ENCODE results near the gene KHK.

The KHK gene

DNA sequence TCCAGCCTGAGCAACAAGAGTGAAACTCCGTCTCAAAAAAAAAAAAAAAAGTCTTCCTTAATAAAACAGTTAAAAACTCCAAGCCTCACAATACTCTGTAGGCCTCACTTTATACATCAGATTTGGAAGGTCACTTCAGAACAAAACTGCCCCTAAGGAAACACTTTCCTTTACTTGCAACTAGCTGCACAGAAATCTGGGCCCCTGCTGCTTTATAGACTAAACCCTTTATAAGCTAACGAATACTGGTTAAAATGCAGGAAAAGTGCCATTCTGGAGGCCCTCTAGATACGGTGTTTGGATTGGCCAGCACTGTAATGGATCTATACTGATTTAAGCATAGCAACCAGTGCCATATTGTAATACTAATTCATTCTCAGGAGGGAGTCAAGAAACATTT is 38.5 kb downstream of the KHK start:
- no peak overlapping the region for H3K4me3 Mint-ChIP-seq
- H3K27me3 Mint-ChIP-seq (ENCODE audit: low read depth, poor library complexity) = peaks cover 45% of the 10 kb centered on the region

DNA sequence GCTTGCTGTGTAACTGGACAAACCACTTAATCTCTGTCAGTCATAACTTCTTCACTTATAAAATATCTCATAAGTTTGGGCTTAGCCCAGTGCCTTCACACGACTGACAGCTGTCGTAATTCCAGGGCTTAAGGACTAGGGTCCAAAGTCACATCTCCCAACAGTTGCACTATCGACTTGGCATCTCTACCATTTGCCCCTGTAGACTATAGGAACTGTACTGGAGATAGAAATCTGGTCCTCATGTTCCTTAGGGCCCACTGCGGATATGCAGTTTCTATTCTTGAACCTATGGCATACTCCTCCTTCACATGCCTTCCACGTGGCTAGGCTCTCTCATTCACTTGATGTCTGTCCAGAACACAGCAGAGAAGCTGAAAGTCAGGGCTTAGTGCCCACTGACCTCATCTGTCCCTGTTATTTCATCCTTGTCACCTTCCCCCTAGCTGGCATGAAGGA is 39.7 kb downstream of the KHK start:
- Mint-ChIP-seq H3K36me3 (ENCODE audit: low read depth) (peaks cover 7% of the 10 kb centered on the region), H3K9me3 (no peaks in the 10 kb centered on the region), H3K27ac (no peak overlapping the region), H3K4me1 (peaks cover 22% of the 10 kb centered on the region), H3K4me3 (no peak overlapping the region), H3K27me3 (ENCODE audit: low read depth, poor library complexity) (peaks cover 33% of the 10 kb centered on the region)
- no peak for TF ChIP-seq CTCF (IDR thresholded peaks at IDR 0.05)
- no peak for DNase-seq

More for the DNA sequence above, 38.5 kb downstream of the KHK start:
- Mint-ChIP-seq H3K4me1 (peaks cover 22% of the 10 kb centered on the region), H3K36me3 (ENCODE audit: low read depth) (no peaks in the 10 kb centered on the region), H3K9me3 (peaks cover 5% of the 10 kb centered on the region), H3K27ac (no peak overlapping the region)
- TF ChIP-seq CTCF (IDR thresholded peaks at IDR 0.05) = no peak
- DNase-seq = no peak

DNA sequence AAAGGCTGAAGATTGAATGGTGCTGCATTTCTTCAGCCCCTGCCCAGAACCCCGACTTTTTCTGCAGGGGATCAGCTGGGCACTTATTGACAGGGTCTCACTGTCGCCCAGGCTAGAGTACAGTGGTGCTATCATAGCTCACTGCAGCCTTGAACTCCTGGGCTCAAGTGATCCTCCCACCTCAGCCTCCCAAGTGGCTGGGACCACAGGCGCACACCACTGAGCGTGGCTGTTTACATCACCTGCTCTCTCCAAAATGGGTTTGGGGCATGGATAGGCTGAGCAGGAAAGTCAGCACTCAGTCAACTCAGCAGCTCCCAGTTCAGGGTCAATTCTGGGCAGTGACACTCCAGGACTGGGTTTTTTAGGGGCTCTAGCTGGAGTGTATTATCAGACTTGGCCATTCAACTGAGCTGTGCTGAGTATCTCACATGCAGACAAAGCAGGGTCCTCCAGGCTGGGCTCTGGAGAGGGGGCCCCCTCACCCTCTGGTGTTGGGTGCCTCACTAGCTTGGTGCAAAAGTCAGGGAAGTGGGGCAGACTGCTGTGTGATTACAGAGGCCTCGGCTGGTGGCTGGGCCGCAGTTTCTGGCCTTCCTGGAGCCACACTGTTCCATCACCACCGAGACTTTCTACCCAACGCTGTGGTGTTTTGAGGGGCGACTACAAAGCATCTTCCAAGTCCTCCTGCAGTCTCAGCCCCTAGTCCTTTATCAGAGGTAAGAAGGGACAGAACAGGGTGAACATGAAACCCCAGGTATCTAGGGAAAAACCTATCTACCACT is 41.5 kb downstream of the KHK start:
- Mint-ChIP-seq H3K9me3 (no peaks in the 10 kb centered on the region), H3K4me1 (peaks cover 13% of the 10 kb centered on the region), H3K27ac (no peak overlapping the region), H3K36me3 (ENCODE audit: low read depth) (peaks cover 12% of the 10 kb centered on the region), H3K27me3 (ENCODE audit: low read depth, poor library complexity) (peaks cover 15% of the 10 kb centered on the region), H3K4me3 (no peak overlapping the region)
- no peak for TF ChIP-seq CTCF (IDR thresholded peaks at IDR 0.05)
- DNase-seq = no peak

DNA sequence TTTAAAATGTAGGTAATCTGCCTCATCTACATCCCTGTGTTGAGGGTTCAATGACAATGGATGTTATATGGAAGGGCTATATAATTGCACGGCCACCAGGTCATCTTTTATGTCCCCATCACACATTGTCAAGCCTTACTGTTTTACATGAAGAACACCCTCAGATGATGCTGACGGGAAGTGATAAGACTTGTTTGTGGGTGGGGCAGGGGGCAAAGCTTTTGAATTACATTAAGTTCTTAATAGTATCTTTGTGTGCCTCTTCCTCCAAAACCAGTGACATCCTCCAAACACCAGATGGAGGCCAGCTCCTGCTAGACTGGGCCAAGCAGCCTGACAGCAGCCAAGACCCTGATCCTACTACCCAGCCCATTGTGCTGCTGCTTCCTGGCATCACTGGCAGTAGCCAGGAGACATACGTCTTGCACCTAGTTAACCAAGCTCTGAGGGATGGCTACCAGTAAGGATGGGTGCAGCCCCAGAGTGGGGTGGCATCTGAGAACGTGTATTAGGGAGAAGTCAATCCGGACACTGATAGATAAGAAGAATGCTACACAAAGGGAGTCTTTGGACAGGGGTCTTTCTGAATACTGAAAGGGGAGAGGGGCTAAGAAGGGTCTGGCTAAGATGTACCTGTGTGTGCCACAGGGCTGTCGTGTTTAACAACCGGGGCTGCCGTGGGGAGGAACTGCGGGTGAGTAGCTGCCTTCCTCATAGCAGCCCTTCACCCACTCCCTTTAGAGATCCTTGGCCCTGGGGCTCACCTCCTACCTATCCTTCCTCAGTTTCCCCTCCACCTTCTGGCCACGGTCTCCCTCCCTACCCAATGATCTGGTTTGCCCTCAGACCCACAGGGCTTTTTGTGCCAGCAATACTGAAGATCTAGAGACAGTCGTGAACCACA is 42.3 kb downstream of the KHK start:
- DNase-seq = no peak
- no peak overlapping the region for H3K4me3 Mint-ChIP-seq
- H3K36me3 Mint-ChIP-seq (ENCODE audit: low read depth) = peaks cover 14% of the 10 kb centered on the region
- H3K27me3 Mint-ChIP-seq (ENCODE audit: low read depth, poor library complexity) = peaks cover 11% of the 10 kb centered on the region
- TF ChIP-seq CTCF (IDR thresholded peaks at IDR 0.05) = no peak
- peaks cover 16% of the 10 kb centered on the region for H3K4me1 Mint-ChIP-seq
- no peaks in the 10 kb centered on the region for H3K9me3 Mint-ChIP-seq
- no peak overlapping the region for H3K27ac Mint-ChIP-seq

DNA sequence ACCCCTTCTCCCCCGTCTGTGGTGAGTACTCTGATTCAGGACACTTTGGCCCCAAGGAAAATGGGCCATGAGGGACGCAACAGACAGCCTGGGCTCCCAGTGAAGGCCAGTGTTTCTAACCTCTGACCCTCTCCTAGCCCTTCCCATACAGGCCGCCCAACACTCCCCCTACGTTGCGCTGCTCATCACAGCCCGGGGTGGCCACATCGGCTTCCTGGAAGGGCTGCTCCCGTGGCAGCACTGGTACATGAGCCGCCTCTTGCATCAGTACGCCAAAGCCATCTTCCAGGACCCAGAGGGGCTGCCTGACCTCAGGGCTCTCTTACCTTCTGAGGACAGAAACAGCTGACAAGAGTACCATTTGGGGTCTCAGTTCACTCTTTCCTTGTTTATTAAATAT is 43.8 kb downstream of the KHK start:
- no peaks in the 10 kb centered on the region for H3K9me3 Mint-ChIP-seq
- no peak for DNase-seq
- no peak for TF ChIP-seq CTCF (IDR thresholded peaks at IDR 0.05)
- no peak overlapping the region for H3K4me3 Mint-ChIP-seq
- H3K27ac Mint-ChIP-seq = peak overlapping the region; percentile 27
- H3K4me1 Mint-ChIP-seq = peaks cover 14% of the 10 kb centered on the region
- H3K27me3 Mint-ChIP-seq (ENCODE audit: low read depth, poor library complexity) = peaks cover 4% of the 10 kb centered on the region
- H3K36me3 Mint-ChIP-seq (ENCODE audit: low read depth) = peaks cover 14% of the 10 kb centered on the region

All from nephron progenitor cell (in vitro differentiated cells).